Vagina (tissue), 2 donors: ENCODE results near the gene YWHAB. TPM values are rescaled to one million over a fixed set of nuclear protein-coding genes. Genes with fewer than 3 reads are reported as not detected.

Source experiments
- DNase-seq, 2 donors: peaks; one replicate each; pipeline ENCODE4 v3.0.0-alpha.2; 2017; ENCODE audit errors: extremely low spot score in 2 of 2
- H3K27ac ChIP-seq: fragments of 200-600 bp; sonication (generic); one replicate; pipeline ENCODE4 v1.5.1; 2019
- H3K27me3 ChIP-seq: fragments of 200-600 bp; sonication (generic); one replicate; pipeline ENCODE4 v1.5.1; 2019
- H3K36me3 ChIP-seq, 2 donors: fragments of 200-600 bp; sonication (generic); one replicate each; pipeline ENCODE4 v1.5.1; 2017 to 2019
- H3K4me1 ChIP-seq: fragments of 200-600 bp; sonication (generic); one replicate; pipeline ENCODE4 v1.5.1; 2019
- H3K4me3 ChIP-seq, 2 donors: fragments of 200-600 bp; sonication (generic); 1 replicate in 1 of 2; 2 replicates in 1 of 2; pipeline ENCODE4 v1.5.1; 2016 to 2019
- H3K9me3 ChIP-seq: fragments of 200-600 bp; sonication (generic); one replicate; pipeline ENCODE4 v1.5.1; 2019
- POLR2A ChIP-seq, 2 donors: fragments of 450-650 bp; IDR thresholded peaks; one replicate each; pipeline ENCODE4 v1.6.1; 2017; ENCODE audit warnings: antibody characterized with exemption in 2 of 2, mild to moderate bottlenecking in 2 of 2, moderate library complexity in 2 of 2
- POLR2AphosphoS5 ChIP-seq, 2 donors: sonication (generic); formaldehyde crosslinking; IDR thresholded peaks; one replicate each; pipeline ENCODE4 v1.9.0; 2017; ENCODE audit warnings: antibody characterized with exemption in 2 of 2, mild to moderate bottlenecking in 2 of 2, low read depth in 1 of 2; ENCODE audit not compliant: insufficient read depth in 1 of 2
- intact Hi-C: fragments of 100-400 bp; cut with DNase I; formaldehyde crosslinking; loops from one replicate; pipeline ENCODE4 v1.15.1; 2023
- total RNA-seq: library from RNA; depleted of rRNA; stranded (reverse); fragments of >200 nt; gene quantifications from one replicate; pipeline ENCODE4 v1.2.3, GENCODE V29; 2016
- TF ChIP-seq, protein P1 (sequence below), 3 experiments: fragments of 450-650 bp in 2 of 3; fragments of 200-600 bp in 1 of 3; sonication (generic) in 1 of 3; IDR thresholded peaks; one replicate each; pipeline ENCODE4 v1.5.1; 2017 to 2019; ENCODE audit warnings: antibody characterized with exemption in 3 of 3, mild to moderate bottlenecking in 2 of 3, moderate library complexity in 2 of 3

YWHAB gene
- total RNA-seq, 1 donor from 2014 or later, result 87.4 TPM

DNA sequence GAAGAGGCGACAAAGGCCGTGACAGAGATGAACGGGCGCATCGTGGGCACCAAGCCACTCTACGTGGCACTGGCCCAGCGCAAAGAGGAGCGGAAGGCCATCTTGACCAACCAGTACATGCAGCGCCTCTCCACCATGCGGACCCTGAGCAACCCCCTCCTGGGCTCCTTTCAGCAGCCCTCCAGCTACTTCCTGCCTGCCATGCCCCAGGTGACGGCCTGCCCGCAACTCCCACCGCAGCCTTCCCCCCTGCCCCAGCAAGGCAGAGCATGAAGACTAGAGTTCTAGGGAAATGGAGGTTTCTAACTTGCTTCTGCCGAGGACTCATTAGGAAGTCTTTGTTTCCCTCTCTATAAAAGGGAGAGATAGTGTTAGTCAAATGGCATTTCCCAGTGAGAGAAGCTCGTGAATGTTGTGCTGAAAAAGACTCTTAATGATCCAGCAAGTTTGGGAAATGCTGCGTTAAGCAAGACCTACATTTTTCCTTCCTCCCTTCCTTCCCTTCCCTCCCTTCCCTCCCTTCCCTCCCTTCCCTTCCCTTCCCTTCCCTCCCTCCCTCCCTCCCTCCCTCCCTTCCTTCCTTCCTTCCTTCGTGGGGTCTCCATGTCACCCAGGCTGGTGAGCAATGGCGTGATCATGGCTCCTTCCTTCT lies 45.1 kb downstream of the YWHAB start:
- no peaks in the 10 kb centered on the region for H3K36me3 ChIP-seq
- intact Hi-C loops, result no loop called here
- H3K9me3 ChIP-seq, result no peaks in the 10 kb centered on the region
- no peak overlapping the region for H3K27ac ChIP-seq
- no peak for DNase-seq
- TF ChIP-seq, protein P1, sequence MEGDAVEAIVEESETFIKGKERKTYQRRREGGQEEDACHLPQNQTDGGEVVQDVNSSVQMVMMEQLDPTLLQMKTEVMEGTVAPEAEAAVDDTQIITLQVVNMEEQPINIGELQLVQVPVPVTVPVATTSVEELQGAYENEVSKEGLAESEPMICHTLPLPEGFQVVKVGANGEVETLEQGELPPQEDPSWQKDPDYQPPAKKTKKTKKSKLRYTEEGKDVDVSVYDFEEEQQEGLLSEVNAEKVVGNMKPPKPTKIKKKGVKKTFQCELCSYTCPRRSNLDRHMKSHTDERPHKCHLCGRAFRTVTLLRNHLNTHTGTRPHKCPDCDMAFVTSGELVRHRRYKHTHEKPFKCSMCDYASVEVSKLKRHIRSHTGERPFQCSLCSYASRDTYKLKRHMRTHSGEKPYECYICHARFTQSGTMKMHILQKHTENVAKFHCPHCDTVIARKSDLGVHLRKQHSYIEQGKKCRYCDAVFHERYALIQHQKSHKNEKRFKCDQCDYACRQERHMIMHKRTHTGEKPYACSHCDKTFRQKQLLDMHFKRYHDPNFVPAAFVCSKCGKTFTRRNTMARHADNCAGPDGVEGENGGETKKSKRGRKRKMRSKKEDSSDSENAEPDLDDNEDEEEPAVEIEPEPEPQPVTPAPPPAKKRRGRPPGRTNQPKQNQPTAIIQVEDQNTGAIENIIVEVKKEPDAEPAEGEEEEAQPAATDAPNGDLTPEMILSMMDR (IDR thresholded peaks at IDR 0.05), result no peak
- TF ChIP-seq POLR2A (IDR thresholded peaks at IDR 0.05) (no peak), POLR2AphosphoS5 (IDR thresholded peaks at IDR 0.05; ENCODE audit: insufficient read depth in 1 of 2, low read depth in 1 of 2) (no peak)
- H3K4me3 ChIP-seq, result no peak overlapping the region
- H3K27me3 ChIP-seq, result no peaks in the 10 kb centered on the region
- no peaks in the 10 kb centered on the region for H3K4me1 ChIP-seq

DNA sequence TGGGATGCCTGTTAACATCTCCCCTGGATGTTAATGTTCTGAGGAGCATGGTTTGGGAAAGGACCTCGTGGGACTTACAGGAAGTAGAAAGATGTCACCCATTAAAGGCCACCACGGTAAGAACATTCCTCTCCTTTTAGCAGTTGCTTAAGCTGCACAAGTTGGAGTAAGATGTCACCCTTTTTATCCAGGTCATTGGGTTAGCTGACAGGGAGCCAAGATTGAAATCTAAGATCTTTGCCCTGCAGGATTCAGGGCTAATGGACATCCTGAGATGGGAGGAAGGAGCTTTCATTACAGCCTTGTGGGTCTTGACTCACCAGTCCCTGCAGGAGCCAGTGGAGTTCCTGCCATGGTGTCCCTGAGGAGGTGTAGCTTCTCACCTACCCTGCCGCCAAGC lies 46.4 kb downstream of the YWHAB start:
- Histone ChIP-seq H3K4me3 (no peak overlapping the region), H3K27ac (no peak overlapping the region), H3K4me1 (no peaks in the 10 kb centered on the region), H3K27me3 (no peaks in the 10 kb centered on the region), H3K9me3 (no peaks in the 10 kb centered on the region), H3K36me3 (no peaks in the 10 kb centered on the region)
- TF ChIP-seq, protein P1 (IDR thresholded peaks at IDR 0.05), result no peak
- TF ChIP-seq POLR2AphosphoS5 (IDR thresholded peaks at IDR 0.05; ENCODE audit: insufficient read depth in 1 of 2, low read depth in 1 of 2) (no peak), POLR2A (IDR thresholded peaks at IDR 0.05) (no peak)
- intact Hi-C loops, result no loop called here
- no peak for DNase-seq

DNA sequence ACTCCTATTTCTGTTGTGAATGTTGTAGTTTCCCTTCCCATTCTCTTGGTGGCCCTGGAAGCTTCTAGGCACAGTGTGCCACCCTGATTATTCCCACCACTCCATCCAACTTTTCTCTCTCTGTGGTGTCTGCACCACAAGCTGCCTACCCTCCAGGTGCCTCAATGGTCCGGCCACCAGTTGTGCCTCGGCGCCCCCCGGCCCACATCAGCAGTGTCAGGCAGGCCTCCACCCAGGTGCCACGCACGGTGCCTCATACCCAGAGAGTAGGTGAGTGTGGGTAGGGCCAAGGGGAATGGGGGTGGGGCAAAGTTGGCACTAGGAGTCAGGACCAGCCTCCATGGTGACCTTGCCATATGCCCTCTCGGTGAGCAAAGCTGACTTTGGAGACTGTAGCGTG lies 47.4 kb downstream of the YWHAB start:
- TF ChIP-seq POLR2A (IDR thresholded peaks at IDR 0.05), result no peak
- TF ChIP-seq, protein P1 (IDR thresholded peaks at IDR 0.05), result no peak
- no peak for TF ChIP-seq POLR2AphosphoS5 (IDR thresholded peaks at IDR 0.05; ENCODE audit: insufficient read depth in 1 of 2, low read depth in 1 of 2)
- H3K4me3 ChIP-seq, result no peak overlapping the region
- H3K27ac ChIP-seq, result no peak overlapping the region
- DNase-seq, result no peak
- H3K9me3 ChIP-seq, result no peaks in the 10 kb centered on the region
- H3K4me1 ChIP-seq, result no peaks in the 10 kb centered on the region
- intact Hi-C loops, result no loop called here
- H3K36me3 ChIP-seq, result no peaks in the 10 kb centered on the region
- no peaks in the 10 kb centered on the region for H3K27me3 ChIP-seq

DNA sequence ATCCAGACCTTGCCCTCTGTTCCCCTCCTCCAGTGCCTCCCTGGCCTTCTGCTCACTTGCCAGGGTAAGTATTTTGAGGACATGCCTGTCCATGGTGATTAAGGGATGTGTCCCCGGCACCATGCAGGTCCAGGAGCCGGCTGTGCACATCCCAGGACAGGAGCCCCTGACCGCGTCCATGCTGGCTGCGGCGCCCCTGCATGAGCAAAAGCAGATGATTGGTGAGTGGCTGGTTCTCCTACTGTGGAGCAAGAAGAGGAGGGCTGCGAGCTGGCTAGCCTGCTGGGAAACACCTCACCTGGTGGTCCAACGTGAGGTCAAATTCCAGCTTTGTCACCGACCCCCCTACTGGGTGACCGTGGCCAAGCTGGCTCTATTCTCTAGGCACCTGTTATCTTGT lies 51.0 kb downstream of the YWHAB start:
- Histone ChIP-seq H3K27ac (no peak overlapping the region), H3K27me3 (no peaks in the 10 kb centered on the region), H3K4me3 (no peak overlapping the region), H3K9me3 (no peaks in the 10 kb centered on the region), H3K4me1 (no peaks in the 10 kb centered on the region), H3K36me3 (peaks cover 0 to 7% of the 10 kb centered on the region in 2 donors)
- intact Hi-C loops, result no loop called here
- no peak for DNase-seq
- TF ChIP-seq, protein P1 (IDR thresholded peaks at IDR 0.05), result no peak
- TF ChIP-seq POLR2A (IDR thresholded peaks at IDR 0.05) (no peak), POLR2AphosphoS5 (IDR thresholded peaks at IDR 0.05; ENCODE audit: insufficient read depth in 1 of 2, low read depth in 1 of 2) (no peak)

DNA sequence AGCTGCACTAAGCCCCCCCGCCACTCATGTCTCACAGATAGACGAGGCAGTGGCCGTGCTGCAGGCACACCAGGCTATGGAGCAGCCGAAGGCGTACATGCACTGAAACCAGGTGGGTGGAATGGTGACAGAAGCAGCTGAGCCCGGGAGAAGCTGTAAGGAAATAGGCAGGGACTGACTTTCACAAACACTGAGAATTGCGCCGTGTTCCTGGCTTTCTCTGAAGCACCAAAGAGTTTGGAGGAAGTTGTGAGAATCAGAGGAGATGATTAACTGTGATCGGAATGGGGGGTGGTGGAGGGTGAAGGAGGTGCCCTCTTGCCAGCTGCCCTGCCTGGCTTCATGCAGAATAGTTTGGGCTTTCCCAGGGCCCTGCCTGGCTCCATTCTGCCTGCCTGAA lies 53.1 kb downstream of the YWHAB start:
- H3K9me3 ChIP-seq, result no peaks in the 10 kb centered on the region
- H3K4me3 ChIP-seq, result no peak overlapping the region
- H3K27me3 ChIP-seq, result no peaks in the 10 kb centered on the region
- H3K27ac ChIP-seq, result no peak overlapping the region
- no peaks in the 10 kb centered on the region for H3K4me1 ChIP-seq
- TF ChIP-seq POLR2AphosphoS5 (IDR thresholded peaks at IDR 0.05; ENCODE audit: insufficient read depth in 1 of 2, low read depth in 1 of 2), result no peak
- TF ChIP-seq POLR2A (IDR thresholded peaks at IDR 0.05), result no peak
- no peak for DNase-seq
- intact Hi-C loops, result no loop called here
- peaks cover 0 to 25% of the 10 kb centered on the region in 2 donors for H3K36me3 ChIP-seq
